ENCODE results near the gene CHRD. TPM values are rescaled to one million over a fixed set of nuclear protein-coding genes. Genes with fewer than 3 reads are reported as not detected.

CHRD gene
- total and polyA plus RNA-seq, 9 donors: 14.1 to 21.9 (median 17.6) TPM

DNA sequence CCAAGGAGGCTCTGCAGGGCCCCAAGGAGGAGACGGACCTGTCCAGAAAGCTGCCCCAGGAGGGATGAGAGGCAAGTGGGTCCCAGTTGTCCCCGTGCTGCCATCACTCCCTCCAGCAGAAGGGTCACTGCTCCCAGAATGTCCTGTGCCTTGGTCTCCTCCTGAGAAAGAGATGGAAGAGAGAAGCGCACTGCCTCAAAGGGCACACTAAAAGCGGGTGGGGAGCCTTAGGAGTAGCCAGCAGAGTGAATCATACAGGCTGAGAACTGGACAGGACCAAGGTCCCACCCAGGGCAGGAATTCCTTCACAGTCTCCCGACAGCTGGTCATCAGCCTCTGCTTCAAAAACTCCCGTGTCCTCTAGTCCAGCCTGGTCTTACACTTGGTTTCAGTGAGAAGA, 6.4 kb upstream of the CHRD start:
- peak; percentile 53 for DNase-seq
- H3K36me3 ChIP-seq (ENCODE audit: control insufficient read depth, insufficient read depth, low read length): peaks cover 11% of the 10 kb centered on the region
- H3K27me3 ChIP-seq (ENCODE audit: control insufficient read depth, insufficient read depth, low read length): peaks cover 5% of the 10 kb centered on the region
- WGBS (ENCODE audit: insufficient coverage): 68% methylated on average over 3 of the region's 6 CpGs
- H3K27ac ChIP-seq (ENCODE audit: low read length): no peak overlapping the region
- no peak overlapping the region for H3K4me3 ChIP-seq (ENCODE audit: low read length)
- H3K9me3 ChIP-seq (replicated peaks; ENCODE audit: control insufficient read depth, low read depth, low read length): no peaks in the 10 kb centered on the region
- H3K4me1 ChIP-seq (ENCODE audit: control insufficient read depth, insufficient read depth, low read length): peaks cover 37% of the 10 kb centered on the region

DNA sequence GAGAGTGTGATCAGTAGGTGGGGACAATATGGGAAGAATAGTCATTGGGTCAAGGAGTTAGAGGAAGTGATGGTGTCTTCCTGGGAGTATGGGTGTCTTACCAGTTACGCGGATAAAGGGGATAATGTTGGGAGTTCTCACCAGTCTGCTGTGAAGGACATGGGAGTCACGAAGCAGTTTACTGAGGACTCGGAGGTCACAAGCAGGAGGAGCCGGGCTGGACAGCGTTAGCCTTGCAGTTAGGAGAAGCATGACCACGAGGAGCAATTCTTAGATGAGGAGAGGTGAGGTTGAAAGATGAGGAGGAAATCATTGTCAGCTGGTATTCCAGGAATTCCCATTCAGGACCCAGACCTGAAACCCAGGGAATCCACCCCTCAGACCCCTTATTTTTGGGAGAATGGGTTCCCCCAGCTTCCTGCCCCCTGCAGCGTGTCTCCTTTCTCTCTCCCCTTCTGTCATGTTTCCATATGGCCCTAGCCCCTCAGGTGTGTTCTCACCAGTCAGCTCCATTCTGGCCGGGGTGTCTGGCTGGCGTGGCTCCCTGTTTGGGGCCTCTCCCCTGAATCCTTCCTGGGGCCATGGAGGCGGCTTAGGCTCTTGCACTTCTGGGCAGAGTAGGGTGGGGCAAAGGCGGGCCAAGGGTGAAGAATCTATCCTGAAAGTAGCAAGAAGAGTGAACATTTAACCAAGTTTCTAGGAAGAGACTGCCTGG, 4.0 kb upstream of the CHRD start:
- Histone ChIP-seq H3K4me3 (ENCODE audit: low read length) (no peak overlapping the region), H3K27me3 (ENCODE audit: control insufficient read depth, insufficient read depth, low read length) (peaks cover 8% of the 10 kb centered on the region), H3K27ac (ENCODE audit: low read length) (no peak overlapping the region), H3K4me1 (ENCODE audit: control insufficient read depth, insufficient read depth, low read length) (peaks cover 46% of the 10 kb centered on the region), H3K36me3 (ENCODE audit: control insufficient read depth, insufficient read depth, low read length) (no peaks in the 10 kb centered on the region), H3K9me3 (replicated peaks; ENCODE audit: control insufficient read depth, low read depth, low read length) (no peaks in the 10 kb centered on the region)
- no peak for DNase-seq
- WGBS (ENCODE audit: insufficient coverage): 85% methylated on average over 10 of the region's 12 CpGs

DNA sequence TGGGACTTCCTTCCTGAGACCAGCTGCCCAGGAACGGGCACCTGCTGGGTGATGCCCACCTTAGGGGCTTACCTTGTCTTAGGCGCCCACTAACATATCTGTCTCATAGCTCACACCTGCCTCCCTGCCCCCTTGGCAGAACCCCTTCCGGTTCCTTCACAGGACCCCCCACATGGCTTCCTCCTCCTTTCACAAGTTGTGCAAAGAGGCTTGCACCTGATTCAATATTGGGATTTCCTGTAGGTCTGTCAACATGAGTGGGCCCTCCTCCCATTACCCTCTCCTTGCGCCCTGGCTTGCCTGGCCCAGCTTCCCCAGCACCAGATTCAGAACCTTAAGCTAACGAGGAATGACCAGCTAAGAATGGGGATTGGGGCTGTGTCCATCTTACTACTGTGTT, 2.5 kb upstream of the CHRD start:
- no peak overlapping the region for H3K4me3 ChIP-seq (ENCODE audit: low read length)
- H3K9me3 ChIP-seq (replicated peaks; ENCODE audit: control insufficient read depth, low read depth, low read length): no peaks in the 10 kb centered on the region
- WGBS (ENCODE audit: insufficient coverage): 65% methylated on average over 5 of the region's 5 CpGs
- H3K4me1 ChIP-seq (ENCODE audit: control insufficient read depth, insufficient read depth, low read length): peaks cover 51% of the 10 kb centered on the region
- H3K36me3 ChIP-seq (ENCODE audit: control insufficient read depth, insufficient read depth, low read length): peaks cover 6% of the 10 kb centered on the region
- no peak for DNase-seq
- peak overlapping the region; percentile 85 for H3K27ac ChIP-seq (ENCODE audit: low read length)
- H3K27me3 ChIP-seq (ENCODE audit: control insufficient read depth, insufficient read depth, low read length): peaks cover 21% of the 10 kb centered on the region

DNA sequence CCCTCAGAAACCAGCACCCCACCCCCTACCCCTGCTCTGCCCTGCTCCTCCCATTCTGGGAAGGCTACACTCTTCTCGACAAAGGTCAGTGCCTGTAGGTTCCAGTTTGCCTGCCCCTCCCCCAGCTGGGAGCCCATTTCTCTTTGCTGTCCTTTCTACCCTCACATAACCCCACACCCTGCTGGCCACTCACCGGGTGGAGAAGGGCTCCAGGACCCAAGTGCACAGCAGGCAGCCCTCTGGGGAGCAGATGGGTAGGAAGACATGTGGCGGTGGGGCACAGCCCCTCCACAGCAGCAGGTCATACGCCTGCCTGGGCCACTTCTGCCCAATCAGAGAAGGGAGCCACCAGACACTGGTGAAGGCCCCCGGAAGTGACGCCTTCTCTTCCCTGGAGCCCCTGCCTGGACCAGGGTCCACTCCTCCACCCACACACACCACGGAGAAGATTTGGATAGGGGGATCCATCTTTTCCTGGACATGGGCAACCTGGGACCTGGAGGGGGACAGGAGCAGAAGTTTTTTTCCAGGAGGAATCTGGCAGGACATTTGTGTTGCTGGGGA, 1.9 kb upstream of the CHRD start, which contains the start of gene THPO:
THPO (minus strand) TSS at position 326 of the 564 bp plus-strand sequence. CDS start 1,948 bp downstream, outside the sequence.
- Histone ChIP-seq H3K9me3 (replicated peaks; ENCODE audit: control insufficient read depth, low read depth, low read length) (no peaks in the 10 kb centered on the region), H3K4me3 (ENCODE audit: low read length) (no peak within 1 kb of the TSS), H3K36me3 (ENCODE audit: control insufficient read depth, insufficient read depth, low read length) (peaks cover 12% of the 10 kb centered on the region), H3K27ac (ENCODE audit: low read length) (peak within 1 kb of the TSS; percentile 85), H3K27me3 (ENCODE audit: control insufficient read depth, insufficient read depth, low read length) (peaks cover 21% of the 10 kb centered on the region), H3K4me1 (ENCODE audit: control insufficient read depth, insufficient read depth, low read length) (peaks cover 45% of the 10 kb centered on the region)
- WGBS (ENCODE audit: insufficient coverage): 71% methylated on average over 1 of the region's 7 CpGs
- DNase-seq: no peak

DNA sequence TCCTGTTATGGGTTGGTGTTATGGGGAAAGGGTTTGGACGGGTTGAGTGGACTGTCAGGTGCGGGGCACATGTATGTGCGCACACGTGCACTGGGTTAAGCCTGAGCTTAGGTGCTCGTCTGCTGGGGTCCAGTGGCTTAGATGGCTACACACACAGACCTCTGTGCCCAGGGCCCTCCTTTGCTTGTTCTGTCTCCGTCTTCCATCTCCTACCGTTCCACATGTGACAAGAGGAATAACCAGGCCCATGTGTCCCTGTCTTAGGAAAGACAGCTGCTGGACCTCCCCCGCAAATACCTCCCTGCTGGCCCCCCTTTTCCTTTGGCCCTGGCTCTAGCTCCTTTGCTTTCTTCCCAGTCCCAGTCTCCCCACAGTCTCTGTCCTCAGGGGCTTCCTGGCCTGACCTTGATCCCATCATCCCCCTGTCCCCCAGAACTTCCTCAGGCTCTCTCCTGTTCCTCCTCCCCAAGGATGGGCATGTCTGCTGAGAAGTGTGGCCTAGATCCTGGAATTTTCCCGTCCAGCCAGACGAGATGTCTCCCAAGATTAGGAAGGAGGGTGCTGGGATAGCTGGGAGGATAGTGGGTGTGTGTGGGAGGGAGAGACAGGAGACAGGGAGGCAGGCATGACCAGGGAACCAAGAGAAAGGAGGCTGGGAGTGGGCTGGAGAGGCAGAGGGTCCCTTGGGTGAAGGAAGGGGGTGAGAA, 1.1 kb upstream of the CHRD start:
- Histone ChIP-seq H3K4me1 (ENCODE audit: control insufficient read depth, insufficient read depth, low read length) (peaks cover 39% of the 10 kb centered on the region), H3K4me3 (ENCODE audit: low read length) (no peak overlapping the region), H3K9me3 (replicated peaks; ENCODE audit: control insufficient read depth, low read depth, low read length) (no peaks in the 10 kb centered on the region), H3K27me3 (ENCODE audit: control insufficient read depth, insufficient read depth, low read length) (peaks cover 21% of the 10 kb centered on the region), H3K36me3 (ENCODE audit: control insufficient read depth, insufficient read depth, low read length) (peaks cover 17% of the 10 kb centered on the region), H3K27ac (ENCODE audit: low read length) (peak overlapping the region; percentile 85)
- DNase-seq: peak; percentile 74
- WGBS (ENCODE audit: insufficient coverage): 49% methylated on average over 9 of the region's 10 CpGs

DNA sequence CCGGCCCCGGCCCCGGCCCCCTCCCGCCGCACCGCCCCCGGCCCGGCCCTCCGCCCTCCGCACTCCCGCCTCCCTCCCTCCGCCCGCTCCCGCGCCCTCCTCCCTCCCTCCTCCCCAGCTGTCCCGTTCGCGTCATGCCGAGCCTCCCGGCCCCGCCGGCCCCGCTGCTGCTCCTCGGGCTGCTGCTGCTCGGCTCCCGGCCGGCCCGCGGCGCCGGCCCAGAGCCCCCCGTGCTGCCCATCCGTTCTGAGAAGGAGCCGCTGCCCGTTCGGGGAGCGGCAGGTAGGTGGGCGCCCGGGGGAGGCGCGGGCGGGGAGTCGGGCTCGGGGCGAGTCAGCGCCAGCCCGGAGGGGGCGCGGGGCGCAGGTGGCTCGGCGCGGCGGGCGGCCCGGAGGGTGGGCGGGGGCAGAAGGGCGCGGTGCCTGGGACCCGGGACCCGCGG, 352 bp downstream of the CHRD start:
- Histone ChIP-seq H3K4me3 (ENCODE audit: low read length) (peak overlapping the region; percentile 24), H3K4me1 (ENCODE audit: control insufficient read depth, insufficient read depth, low read length) (peaks cover 39% of the 10 kb centered on the region), H3K27me3 (ENCODE audit: control insufficient read depth, insufficient read depth, low read length) (peaks cover 21% of the 10 kb centered on the region), H3K9me3 (replicated peaks; ENCODE audit: control insufficient read depth, low read depth, low read length) (no peaks in the 10 kb centered on the region), H3K36me3 (ENCODE audit: control insufficient read depth, insufficient read depth, low read length) (peaks cover 24% of the 10 kb centered on the region), H3K27ac (ENCODE audit: low read length) (no peak overlapping the region)
- WGBS (ENCODE audit: insufficient coverage): under 1% methylated on average over 53 of the region's 62 CpGs
- peak; percentile 90 for DNase-seq

DNA sequence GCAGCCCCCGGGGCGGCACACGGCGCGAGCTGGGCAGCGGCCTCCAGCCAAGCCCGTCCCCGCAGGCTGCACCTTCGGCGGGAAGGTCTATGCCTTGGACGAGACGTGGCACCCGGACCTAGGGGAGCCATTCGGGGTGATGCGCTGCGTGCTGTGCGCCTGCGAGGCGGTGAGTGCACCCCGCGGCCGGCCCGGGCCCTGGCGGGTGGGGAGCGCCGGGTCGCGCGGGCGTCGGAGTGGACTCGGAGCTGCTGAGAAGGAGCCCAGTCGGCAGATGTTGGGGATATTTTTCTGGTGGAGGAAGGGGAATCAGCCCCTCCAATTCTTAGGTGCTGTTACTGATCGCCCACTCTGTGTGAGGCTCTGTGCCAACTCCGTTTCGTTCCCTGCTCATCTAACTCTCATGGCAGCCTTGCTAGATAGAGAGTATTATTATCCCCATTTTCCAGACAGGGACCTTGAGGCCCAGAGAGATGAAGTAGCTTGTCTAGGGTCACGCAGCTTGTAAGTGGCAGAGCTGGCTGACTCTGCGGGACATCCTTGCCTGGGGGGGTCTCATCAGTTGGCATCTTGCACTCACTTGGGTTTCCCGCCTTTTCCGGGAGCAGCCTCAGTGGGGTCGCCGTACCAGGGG, 890 bp downstream of the CHRD start:
- Histone ChIP-seq H3K4me3 (ENCODE audit: low read length) (peak overlapping the region; percentile 37), H3K36me3 (ENCODE audit: control insufficient read depth, insufficient read depth, low read length) (peaks cover 26% of the 10 kb centered on the region), H3K27ac (ENCODE audit: low read length) (no peak overlapping the region), H3K9me3 (replicated peaks; ENCODE audit: control insufficient read depth, low read depth, low read length) (no peaks in the 10 kb centered on the region), H3K27me3 (ENCODE audit: control insufficient read depth, insufficient read depth, low read length) (peaks cover 21% of the 10 kb centered on the region), H3K4me1 (ENCODE audit: control insufficient read depth, insufficient read depth, low read length) (peaks cover 39% of the 10 kb centered on the region)
- no peak for DNase-seq
- 4% methylated on average over 36 of the region's 42 CpGs for WGBS (ENCODE audit: insufficient coverage)

DNA sequence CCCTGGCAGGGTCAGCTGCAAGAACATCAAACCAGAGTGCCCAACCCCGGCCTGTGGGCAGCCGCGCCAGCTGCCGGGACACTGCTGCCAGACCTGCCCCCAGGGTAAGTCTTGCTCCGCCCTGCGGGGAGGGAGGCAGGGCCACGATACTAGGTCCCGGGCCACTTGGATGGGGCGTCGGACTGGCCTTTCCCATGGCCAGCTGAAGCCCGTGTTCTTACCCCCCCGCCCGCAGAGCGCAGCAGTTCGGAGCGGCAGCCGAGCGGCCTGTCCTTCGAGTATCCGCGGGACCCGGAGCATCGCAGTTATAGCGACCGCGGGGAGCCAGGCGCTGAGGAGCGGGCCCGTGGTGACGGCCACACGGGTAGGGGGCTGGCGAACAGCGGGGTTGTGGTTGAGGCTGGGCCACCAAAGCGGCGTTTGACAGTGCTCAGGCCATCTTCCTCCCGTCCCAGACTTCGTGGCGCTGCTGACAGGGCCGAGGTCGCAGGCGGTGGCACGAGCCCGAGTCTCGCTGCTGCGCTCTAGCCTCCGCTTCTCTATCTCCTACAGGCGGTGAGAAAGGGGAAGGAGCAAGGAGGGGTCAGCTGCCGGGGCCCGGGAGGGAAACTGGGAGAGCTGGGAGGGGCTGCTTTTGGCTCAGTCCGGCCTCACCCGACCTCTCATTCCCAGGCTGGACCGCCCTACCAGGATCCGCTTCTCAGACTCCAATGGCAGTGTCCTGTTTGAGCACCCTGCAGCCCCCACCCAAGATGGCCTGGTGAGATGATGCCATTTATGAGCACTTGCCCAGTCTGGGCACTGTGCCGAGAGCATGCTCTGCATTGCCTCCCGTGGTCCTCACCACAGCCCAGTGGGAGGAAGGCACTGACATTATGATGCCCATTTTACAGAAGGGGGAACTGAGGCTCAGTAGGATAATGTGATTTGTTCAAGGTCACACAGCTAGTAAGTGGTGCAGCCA, 1.7 kb downstream of the CHRD start:
- 16% methylated on average over 33 of the region's 55 CpGs for WGBS (ENCODE audit: insufficient coverage)
- no peak for DNase-seq
- Histone ChIP-seq H3K27me3 (ENCODE audit: control insufficient read depth, insufficient read depth, low read length) (peaks cover 19% of the 10 kb centered on the region), H3K27ac (ENCODE audit: low read length) (no peak overlapping the region), H3K9me3 (replicated peaks; ENCODE audit: control insufficient read depth, low read depth, low read length) (no peaks in the 10 kb centered on the region), H3K4me1 (ENCODE audit: control insufficient read depth, insufficient read depth, low read length) (peaks cover 39% of the 10 kb centered on the region), H3K4me3 (ENCODE audit: low read length) (peak overlapping the region; percentile 37), H3K36me3 (ENCODE audit: control insufficient read depth, insufficient read depth, low read length) (peaks cover 33% of the 10 kb centered on the region)

DNA sequence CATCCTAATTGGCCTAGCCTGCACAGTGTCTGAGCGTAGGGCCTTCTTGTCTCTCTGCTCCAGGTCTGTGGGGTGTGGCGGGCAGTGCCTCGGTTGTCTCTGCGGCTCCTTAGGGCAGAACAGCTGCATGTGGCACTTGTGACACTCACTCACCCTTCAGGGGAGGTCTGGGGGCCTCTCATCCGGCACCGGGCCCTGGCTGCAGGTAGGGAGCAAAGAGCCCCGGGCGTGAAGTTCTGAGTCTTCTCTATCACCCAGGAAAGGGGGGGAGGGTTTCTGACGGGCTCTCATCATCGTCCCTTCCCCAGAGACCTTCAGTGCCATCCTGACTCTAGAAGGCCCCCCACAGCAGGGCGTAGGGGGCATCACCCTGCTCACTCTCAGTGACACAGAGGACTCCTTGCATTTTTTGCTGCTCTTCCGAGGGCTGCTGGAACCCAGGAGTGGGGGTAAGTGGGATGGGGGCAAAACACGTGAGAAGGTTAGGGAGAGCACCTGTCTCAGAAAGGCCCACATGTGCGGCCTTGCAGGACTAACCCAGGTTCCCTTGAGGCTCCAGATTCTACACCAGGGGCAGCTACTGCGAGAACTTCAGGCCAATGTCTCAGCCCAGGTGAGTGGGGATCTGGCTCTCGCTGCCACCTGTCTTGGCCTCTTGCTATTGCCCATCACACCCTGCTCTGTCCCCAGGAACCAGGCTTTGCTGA, 2.6 kb downstream of the CHRD start:
- peaks cover 43% of the 10 kb centered on the region for H3K36me3 ChIP-seq (ENCODE audit: control insufficient read depth, insufficient read depth, low read length)
- peaks cover 17% of the 10 kb centered on the region for H3K27me3 ChIP-seq (ENCODE audit: control insufficient read depth, insufficient read depth, low read length)
- H3K4me1 ChIP-seq (ENCODE audit: control insufficient read depth, insufficient read depth, low read length): peaks cover 35% of the 10 kb centered on the region
- H3K4me3 ChIP-seq (ENCODE audit: low read length): no peak overlapping the region
- H3K27ac ChIP-seq (ENCODE audit: low read length): no peak overlapping the region
- 88% methylated on average over 6 of the region's 16 CpGs for WGBS (ENCODE audit: insufficient coverage)
- H3K9me3 ChIP-seq (replicated peaks; ENCODE audit: control insufficient read depth, low read depth, low read length): no peaks in the 10 kb centered on the region
- DNase-seq: no peak
